ENCODE measurements around the gene SNAI1. TPM values are rescaled to one million over a fixed set of nuclear protein-coding genes. Genes with fewer than 3 reads are reported as not detected.

Gene SNAI1
- total RNA-seq, 2 donors from 2014 or later = 0.78 to 3.3 TPM

DNA sequence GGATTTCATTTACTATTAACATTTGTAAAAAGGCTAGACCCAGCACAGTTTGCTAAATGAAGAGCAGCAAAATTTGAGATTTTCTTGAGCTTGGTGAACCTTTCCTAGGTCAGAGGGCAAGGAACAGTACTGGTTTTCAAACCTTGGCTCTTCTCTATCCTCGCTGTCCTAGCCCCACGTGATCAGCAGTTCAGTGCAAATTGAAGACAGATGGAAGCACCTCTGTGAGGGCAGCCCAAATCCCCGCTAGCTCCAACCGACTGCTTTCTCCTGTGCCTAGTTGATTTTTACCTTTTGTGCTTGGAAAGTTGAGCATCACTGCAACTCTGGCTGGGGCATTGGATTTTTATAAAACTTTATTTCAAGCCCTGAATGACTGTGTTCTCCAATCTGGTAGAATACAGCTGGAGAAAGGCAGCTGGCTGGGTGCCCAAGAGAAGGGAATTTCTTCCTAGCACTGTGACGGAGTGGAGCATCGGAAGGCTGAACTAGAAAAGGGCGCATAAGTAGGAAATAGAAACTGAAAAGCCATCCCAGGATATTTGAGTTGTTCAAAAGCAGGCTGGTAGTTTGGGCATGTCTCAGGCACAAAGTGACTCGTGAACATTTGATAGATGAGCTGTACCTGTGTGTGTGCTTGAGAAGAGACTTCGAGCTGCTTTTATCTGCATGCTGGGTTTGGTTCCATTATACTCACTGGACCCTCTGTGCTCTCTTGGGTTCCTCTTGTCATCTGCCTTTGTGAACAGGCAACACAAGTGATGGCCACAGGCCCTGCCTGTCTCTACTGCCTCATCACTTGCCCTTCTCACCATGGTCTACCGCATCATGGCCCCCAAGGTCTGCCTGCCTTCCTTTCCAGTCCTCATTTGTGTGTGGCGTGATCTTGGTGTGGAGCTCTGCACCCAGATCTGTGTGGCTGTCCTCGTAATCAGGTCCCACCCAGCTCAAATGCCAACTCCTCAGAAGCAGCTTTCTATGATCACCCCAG lies 44.3 kb upstream of the SNAI1 start:
- no peak for TF ChIP-seq POLR2A (IDR thresholded peaks at IDR 0.05)
- TF ChIP-seq, protein P1, sequence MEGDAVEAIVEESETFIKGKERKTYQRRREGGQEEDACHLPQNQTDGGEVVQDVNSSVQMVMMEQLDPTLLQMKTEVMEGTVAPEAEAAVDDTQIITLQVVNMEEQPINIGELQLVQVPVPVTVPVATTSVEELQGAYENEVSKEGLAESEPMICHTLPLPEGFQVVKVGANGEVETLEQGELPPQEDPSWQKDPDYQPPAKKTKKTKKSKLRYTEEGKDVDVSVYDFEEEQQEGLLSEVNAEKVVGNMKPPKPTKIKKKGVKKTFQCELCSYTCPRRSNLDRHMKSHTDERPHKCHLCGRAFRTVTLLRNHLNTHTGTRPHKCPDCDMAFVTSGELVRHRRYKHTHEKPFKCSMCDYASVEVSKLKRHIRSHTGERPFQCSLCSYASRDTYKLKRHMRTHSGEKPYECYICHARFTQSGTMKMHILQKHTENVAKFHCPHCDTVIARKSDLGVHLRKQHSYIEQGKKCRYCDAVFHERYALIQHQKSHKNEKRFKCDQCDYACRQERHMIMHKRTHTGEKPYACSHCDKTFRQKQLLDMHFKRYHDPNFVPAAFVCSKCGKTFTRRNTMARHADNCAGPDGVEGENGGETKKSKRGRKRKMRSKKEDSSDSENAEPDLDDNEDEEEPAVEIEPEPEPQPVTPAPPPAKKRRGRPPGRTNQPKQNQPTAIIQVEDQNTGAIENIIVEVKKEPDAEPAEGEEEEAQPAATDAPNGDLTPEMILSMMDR (IDR thresholded peaks at IDR 0.05) = no peak
- Histone ChIP-seq H3K4me3 (no peak overlapping the region), H3K27ac (peak overlapping the region; percentile 37 to 97 (median 94)), H3K36me3 (replicated peaks in 1 of 2; ENCODE audit: insufficient read depth in 1 of 2, low read depth in 2 of 2) (peaks cover 0 to 4% of the 10 kb centered on the region in 2 donors), H3K4me1 (peaks cover 53% of the 10 kb centered on the region), H3K9me3 (no peaks in the 10 kb centered on the region), H3K27me3 (no peaks in the 10 kb centered on the region)
- 47 to 59% methylated on average over 12 of the region's 12 CpGs for WGBS, 2 donors
- ATAC-seq (no peak), DNase-seq (peak; percentile 51 to 64 (median 56))
- intact Hi-C loops (cut with DNase I) = no loop called here

DNA sequence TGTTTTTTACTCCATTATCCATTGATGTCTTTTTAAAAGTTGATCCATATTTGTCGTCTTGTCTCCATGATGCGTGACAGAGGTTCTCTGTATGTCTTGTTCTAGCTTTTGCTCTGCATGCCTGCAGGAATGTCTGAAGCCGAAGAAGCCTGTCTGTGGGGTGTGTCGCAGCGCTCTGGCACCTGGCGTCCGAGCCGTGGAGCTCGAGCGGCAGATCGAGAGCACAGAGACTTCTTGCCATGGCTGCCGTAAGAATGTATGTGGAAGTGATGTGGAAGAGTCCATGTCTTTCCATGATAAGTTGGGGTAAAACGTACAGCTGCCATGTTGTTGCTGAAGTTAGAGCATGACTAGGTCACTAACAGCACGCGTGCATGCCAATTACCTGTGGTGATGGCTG lies 41.3 kb upstream of the SNAI1 start:
- WGBS, 2 donors = 89 to 90% methylated on average over 15 of the region's 15 CpGs
- Histone ChIP-seq H3K4me1 (peaks cover 44% of the 10 kb centered on the region), H3K27ac (peak overlapping the region in 2 of 4 donors; percentile 9 to 39), H3K4me3 (no peak overlapping the region), H3K36me3 (replicated peaks in 1 of 2; ENCODE audit: insufficient read depth in 1 of 2, low read depth in 2 of 2) (peaks cover 7 to 13% of the 10 kb centered on the region in 2 donors), H3K27me3 (no peaks in the 10 kb centered on the region), H3K9me3 (no peaks in the 10 kb centered on the region)
- intact Hi-C loops (cut with DNase I) = no loop called here
- TF ChIP-seq, protein P1 (IDR thresholded peaks at IDR 0.05) = no peak
- TF ChIP-seq POLR2A (IDR thresholded peaks at IDR 0.05) = no peak
- DNase-seq (no peak), ATAC-seq (no peak)

DNA sequence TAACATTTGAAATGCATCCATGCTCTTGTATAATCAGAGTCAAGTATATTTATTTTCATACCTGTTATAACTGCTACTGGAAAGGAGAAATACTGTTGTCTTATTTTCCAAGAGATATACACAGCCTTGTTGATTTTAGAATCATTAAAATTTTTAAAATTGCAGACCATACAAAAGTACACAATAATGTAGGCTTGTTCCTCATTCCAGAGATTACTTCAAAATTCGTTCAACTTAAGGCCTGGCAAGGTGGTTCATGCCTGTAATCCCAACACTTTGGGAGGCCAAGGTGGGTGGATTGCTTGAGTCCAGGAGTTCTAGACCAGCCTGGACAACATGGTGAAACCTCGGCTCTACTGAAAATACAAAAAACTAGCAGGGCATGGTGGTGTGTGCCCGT lies 40.5 kb upstream of the SNAI1 start:
- peak overlapping the region in 3 of 4 donors; percentile 9 to 56 (median 30) for H3K27ac ChIP-seq
- peaks cover 42% of the 10 kb centered on the region for H3K4me1 ChIP-seq
- TF ChIP-seq, protein P1 (IDR thresholded peaks at IDR 0.05) = no peak
- no peak for TF ChIP-seq POLR2A (IDR thresholded peaks at IDR 0.05)
- no peak overlapping the region for H3K4me3 ChIP-seq
- DNase-seq = no peak
- H3K9me3 ChIP-seq = no peaks in the 10 kb centered on the region
- peak; percentile 28 for ATAC-seq
- peaks cover 7 to 14% of the 10 kb centered on the region in 2 donors for H3K36me3 ChIP-seq (replicated peaks in 1 of 2; ENCODE audit: insufficient read depth in 1 of 2, low read depth in 2 of 2)
- intact Hi-C loops (cut with DNase I) = no loop called here
- WGBS, 2 donors = 55 to 57% methylated on average over 3 of the region's 3 CpGs
- no peaks in the 10 kb centered on the region for H3K27me3 ChIP-seq

DNA sequence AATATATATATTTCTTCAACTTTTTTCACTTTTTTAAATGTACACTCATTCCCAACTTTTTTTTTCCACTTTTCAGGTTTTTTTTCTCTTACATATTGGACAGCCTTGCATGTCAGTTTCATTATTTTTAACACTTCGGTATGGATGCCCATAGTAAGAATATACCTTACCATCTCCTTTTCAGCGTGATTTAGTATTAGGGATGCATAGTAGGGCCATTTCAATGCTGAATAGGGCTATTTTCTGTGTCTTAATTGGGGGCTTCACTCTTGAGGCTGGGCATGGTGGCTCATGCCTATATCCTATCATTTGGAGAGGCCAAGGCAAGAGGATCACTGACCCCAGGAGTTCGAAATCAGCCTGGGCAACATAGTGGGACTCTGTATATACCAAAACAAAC lies 39.8 kb upstream of the SNAI1 start:
- Histone ChIP-seq H3K27ac (no peak overlapping the region), H3K9me3 (no peaks in the 10 kb centered on the region), H3K36me3 (replicated peaks in 1 of 2; ENCODE audit: insufficient read depth in 1 of 2, low read depth in 2 of 2) (peaks cover 7 to 14% of the 10 kb centered on the region in 2 donors), H3K4me3 (no peak overlapping the region), H3K27me3 (no peaks in the 10 kb centered on the region), H3K4me1 (peaks cover 36% of the 10 kb centered on the region)
- TF ChIP-seq, protein P1 (IDR thresholded peaks at IDR 0.05) = no peak
- TF ChIP-seq POLR2A (IDR thresholded peaks at IDR 0.05) = no peak
- 90 to 91% methylated on average over 2 to 3 of the region's 3 CpGs for WGBS, 2 donors
- DNase-seq = no peak
- intact Hi-C loops (cut with DNase I) = no loop called here
- ATAC-seq = no peak

Measured in body of pancreas (tissue), 4 donors.